EL (cell line): ENCODE results near the gene PPP1R12B.
"Not testable (repeated sequence)": the region's sequence is repeated elsewhere in the genome, so short reads cannot be mapped to it uniquely, and the experiment has no call there.

Experiments used
- DNase-seq: peaks from one replicate; pipeline ENCODE4 v3.0.0-alpha.2; 2016

The PPP1R12B gene

GRCh38 chr1:202493112-202493511 lies 144.6 kb downstream of the PPP1R12B start:
- DNase-seq = not testable (repeated sequence)

DNA sequence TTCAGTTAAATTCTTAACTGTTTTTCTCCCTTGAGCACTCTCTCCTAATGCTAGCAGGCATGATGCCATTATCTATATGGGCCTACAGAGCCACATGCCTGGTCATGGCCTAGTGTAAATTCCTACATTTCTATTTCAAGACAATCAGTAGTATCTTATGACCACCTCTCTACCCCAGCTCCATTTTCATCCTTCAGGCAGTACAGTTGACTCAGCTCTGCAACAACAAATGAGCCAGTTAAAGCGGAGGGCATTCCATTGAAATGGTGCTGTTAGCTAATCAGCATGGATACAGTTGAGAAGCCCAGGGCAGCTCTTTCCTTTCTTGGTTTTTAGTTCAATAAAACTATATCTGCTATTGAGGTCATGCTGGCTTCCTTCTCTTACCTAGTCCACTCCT lies 150.0 kb downstream of the PPP1R12B start:
- DNase-seq = peak; percentile 25

GRCh38 chr1:202499997-202500396 lies 151.5 kb downstream of the PPP1R12B start:
- not testable (repeated sequence) for DNase-seq

GRCh38 chr1:202501281-202501680 lies 152.8 kb downstream of the PPP1R12B start:
- peak; percentile 19 for DNase-seq

- peak; percentile 83 for DNase-seq
These were observed 156.9 kb downstream of the PPP1R12B start for GRCh38 chr1:202505356-202505755.

DNA sequence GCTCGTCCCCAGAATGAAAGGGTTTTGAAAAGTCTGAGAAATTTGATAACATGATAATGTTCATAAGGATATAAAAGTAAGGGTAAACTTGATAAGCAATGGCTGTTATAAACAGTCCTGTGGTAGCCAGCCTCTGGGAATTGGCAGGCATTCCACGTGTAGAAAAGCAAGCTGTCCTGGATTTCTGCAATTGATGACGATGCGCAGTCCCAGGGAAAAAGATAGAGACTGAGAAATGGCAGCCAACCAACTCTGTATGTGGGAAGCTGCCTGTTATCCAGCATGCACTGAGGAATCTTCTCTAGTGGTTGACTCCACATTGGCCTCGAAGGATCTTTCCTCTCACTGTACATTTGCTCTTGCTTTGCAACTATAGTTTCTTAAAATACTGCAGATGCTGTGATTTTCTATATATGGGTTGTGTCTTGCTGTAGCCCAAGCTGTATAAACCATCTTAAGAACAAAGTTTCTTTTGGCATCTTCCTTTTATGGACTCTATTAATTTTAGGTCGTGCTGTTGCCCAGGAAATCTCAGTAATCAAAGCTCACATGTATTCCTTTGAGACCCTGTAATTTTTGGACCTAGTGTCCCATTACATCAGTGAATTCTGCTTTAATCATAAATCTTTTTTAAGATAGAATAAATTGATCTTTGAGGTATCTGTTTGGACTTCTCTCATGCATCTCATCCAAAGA lies 157.5 kb downstream of the PPP1R12B start:
- peak; percentile 10 for DNase-seq

GRCh38 chr1:202508863-202509262 lies 160.4 kb downstream of the PPP1R12B start:
- DNase-seq = not testable (repeated sequence)

DNA sequence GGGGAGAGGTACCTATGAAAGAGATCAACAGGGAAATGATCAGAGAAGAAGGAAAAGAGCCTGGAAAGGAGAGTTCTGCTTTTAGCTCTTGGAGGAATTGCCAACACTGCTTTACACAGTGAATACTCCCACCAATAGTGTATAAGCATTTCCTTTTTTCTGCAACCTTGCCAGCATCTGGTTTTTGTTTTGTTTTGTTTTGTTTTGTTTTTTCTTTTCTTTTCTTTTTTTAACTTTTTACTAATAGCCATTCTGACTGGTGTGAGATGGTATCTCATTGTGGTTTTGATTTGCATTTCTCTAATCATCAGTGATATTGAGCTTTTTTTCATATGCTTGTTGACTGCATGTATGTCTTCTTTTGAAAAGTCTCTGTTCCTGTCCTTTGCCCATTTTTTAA lies 165.4 kb downstream of the PPP1R12B start:
- DNase-seq = not testable (repeated sequence)

DNA sequence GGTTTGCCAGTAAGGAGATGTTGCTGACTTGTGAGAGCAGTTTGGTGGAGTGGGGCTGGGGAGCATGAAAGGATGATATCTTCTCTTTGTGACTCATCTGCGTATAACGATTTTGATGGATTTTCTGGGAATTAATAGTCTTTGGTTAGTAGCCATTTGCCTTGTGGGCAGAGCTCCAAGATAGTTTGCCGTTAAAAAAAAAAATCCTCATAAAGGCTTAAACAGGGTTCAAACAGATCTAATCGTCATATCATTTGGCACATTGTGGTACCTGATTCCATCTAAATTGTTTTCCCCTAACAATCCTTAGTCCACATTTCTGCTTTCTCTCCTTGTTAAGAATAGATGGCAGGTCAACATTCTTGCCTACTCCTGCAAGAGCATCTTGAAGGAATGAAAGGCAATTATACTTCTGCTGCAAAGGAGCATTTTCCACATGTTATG lies 168.0 kb downstream of the PPP1R12B start:
- peak; percentile 48 for DNase-seq

GRCh38 chr1:202517146-202517545 lies 168.6 kb downstream of the PPP1R12B start:
- DNase-seq = not testable (repeated sequence)

DNA sequence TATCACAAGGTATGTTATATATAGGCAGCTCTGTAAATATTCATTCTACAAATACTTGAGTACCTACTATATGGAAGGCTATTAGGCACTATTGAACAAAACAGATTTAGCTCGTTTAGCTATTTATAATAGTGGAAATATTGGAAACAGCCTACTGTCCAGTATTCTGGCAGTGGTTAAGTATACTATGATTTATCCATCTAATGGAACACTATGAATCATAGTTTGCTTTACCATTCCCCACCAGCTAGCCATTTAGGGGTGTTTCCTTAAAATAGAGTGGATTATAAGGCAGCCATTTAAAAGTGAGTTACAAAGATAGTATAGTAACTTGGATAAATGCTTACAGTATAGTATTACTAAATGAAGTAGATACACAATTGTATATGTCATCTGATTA lies 169.7 kb downstream of the PPP1R12B start:
- DNase-seq = not testable (repeated sequence)

- DNase-seq = not testable (repeated sequence)
These were observed 170.4 kb downstream of the PPP1R12B start for GRCh38 chr1:202518905-202519304.

GRCh38 chr1:202520129-202520856 lies 171.8 kb downstream of the PPP1R12B start:
- DNase-seq = not testable (repeated sequence)

- DNase-seq = not testable (repeated sequence)
These were observed 172.3 kb downstream of the PPP1R12B start for GRCh38 chr1:202520857-202521216.

DNA sequence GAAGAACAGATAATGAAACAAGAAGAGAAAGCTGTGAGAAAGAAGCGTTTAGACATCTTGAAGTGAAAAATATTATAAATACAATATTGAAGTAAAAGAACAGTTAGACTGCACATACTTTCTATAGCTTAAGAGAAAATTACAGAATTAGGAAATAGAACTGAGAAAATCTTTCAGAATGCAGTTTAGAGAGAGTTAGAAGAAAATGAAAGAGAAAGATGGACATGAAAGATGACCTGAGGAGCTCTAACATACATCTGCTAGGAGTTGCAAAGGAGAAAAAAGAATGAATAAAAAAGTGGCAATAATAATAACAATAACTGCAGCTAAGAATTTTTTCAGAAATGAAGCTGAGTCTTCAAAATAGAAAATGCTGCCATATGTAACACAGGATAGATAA lies 173.0 kb downstream of the PPP1R12B start:
- not testable (repeated sequence) for DNase-seq

DNA sequence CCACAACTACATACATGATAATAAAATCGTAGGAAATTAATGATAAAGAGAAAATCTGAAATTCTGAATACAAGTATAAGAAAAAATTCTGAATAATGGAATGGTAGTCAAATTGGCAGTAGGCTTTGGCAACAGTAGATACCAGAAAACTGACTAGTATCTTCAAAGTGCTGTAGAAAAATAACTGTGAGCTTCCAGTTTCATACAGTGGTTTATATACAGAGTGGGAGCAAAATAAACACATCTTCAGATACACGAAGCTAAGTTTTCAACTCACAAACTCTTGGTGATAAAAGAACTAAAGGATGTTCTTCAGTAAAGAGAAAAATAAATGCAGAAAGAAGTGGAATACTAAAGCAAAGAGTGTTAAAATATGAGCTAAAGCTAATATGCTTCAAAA lies 173.4 kb downstream of the PPP1R12B start:
- no peak for DNase-seq

DNA sequence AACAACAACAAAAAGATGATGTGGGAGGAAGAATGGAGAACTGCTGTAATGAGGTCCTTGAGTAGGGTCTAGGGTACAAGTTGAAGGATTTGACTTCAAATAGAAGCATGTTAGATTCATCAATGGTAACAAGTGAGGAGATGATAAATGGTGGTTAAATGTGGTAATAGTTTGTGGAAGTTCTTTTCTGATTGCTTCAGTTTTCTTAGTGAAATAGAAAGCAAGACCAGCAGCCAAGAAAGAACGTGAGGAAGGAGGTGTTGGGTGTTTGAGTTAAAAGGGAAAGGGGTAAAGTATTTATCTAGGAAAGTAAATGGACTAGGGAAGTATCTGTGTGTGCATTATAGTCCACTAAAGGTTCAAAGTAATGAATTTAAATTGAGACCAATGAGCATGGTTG lies 177.6 kb downstream of the PPP1R12B start:
- DNase-seq = not testable (repeated sequence)

- not testable (repeated sequence) for DNase-seq
These were observed 179.7 kb downstream of the PPP1R12B start for GRCh38 chr1:202528096-202528722.

GRCh38 chr1:202530686-202531085 lies 182.2 kb downstream of the PPP1R12B start:
- DNase-seq = not testable (repeated sequence)

- no peak for DNase-seq
These were observed 182.9 kb downstream of the PPP1R12B start for GRCh38 chr1:202531472-202531811.

GRCh38 chr1:202531812-202532616 lies 183.5 kb downstream of the PPP1R12B start:
- DNase-seq = peak; percentile 23

GRCh38 chr1:202539166-202539574 lies 190.7 kb downstream of the PPP1R12B start:
- peak; percentile 85 for DNase-seq

DNA sequence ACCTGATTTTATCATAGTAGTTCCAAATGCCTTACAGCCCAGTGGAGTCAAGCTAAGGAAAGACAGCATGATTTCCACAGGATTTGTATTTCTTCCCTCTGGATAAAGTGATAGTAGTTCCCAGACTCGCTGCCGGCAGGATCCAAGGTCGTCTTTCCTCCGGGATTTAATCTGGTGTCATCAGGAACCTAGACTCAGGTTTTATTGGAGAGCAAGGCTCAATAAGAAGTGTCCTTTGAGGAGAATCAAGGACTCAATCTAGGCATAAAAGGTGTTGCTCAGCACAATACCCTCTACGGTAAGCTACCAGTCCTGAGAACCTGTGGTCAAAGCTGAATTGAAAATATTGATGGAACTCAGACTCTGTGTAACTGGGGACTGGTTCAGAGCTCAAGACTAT lies 191.1 kb downstream of the PPP1R12B start:
- not testable (repeated sequence) for DNase-seq
